D341Med (cell line): ENCODE measurements around the gene CEP78.
A peak's percentile ranks its signal among the peaks of the same experiment; 100 is the strongest.
"Not testable (repeated sequence)": the region's sequence is repeated elsewhere in the genome, so short reads cannot be mapped to it uniquely, and the experiment has no call there.

Experiments used
- DNase-seq: peaks from one replicate; pipeline ENCODE4 v3.0.0; 2012; ENCODE audit warnings: low spot score

The CEP78 gene

GRCh38 chr9:78236551-78236910 is 656 bp downstream of the CEP78 start:
- no peak for DNase-seq

- DNase-seq: no peak
Observed at GRCh38 chr9:78238046-78239038, 2.5 kb downstream of the CEP78 start.

GRCh38 chr9:78239506-78239905 is 3.6 kb downstream of the CEP78 start:
- peak; percentile 51 for DNase-seq

- DNase-seq: no peak
Observed at GRCh38 chr9:78242041-78242440, 6.2 kb downstream of the CEP78 start.

GRCh38 chr9:78243130-78243529 is 7.3 kb downstream of the CEP78 start:
- DNase-seq: no peak

- no peak for DNase-seq
Observed at GRCh38 chr9:78245401-78245800, 9.5 kb downstream of the CEP78 start.

- DNase-seq: no peak
Observed at GRCh38 chr9:78248635-78249034, 12.8 kb downstream of the CEP78 start.

GRCh38 chr9:78249542-78249941 is 13.7 kb downstream of the CEP78 start:
- no peak for DNase-seq

GRCh38 chr9:78252616-78253015 is 16.7 kb downstream of the CEP78 start:
- DNase-seq: no peak

GRCh38 chr9:78253285-78253684 is 17.4 kb downstream of the CEP78 start:
- no peak for DNase-seq

GRCh38 chr9:78261403-78262001 is 25.6 kb downstream of the CEP78 start:
- no peak for DNase-seq

GRCh38 chr9:78262655-78263054 is 26.8 kb downstream of the CEP78 start:
- no peak for DNase-seq

- no peak for DNase-seq
Observed at GRCh38 chr9:78267889-78268288, 32.0 kb downstream of the CEP78 start.

- no peak for DNase-seq
Observed at GRCh38 chr9:78269784-78270183, 33.9 kb downstream of the CEP78 start.

- DNase-seq: no peak
Observed at GRCh38 chr9:78272307-78272706, 36.4 kb downstream of the CEP78 start.

- DNase-seq: no peak
Observed at GRCh38 chr9:78273761-78274160, 37.9 kb downstream of the CEP78 start.

GRCh38 chr9:78278177-78278777 is 42.4 kb downstream of the CEP78 start:
- no peak for DNase-seq

- no peak for DNase-seq
Observed at GRCh38 chr9:78278801-78279200, 42.9 kb downstream of the CEP78 start.

GRCh38 chr9:78280982-78281668 is 45.2 kb downstream of the CEP78 start:
- DNase-seq: no peak

- DNase-seq: not testable (repeated sequence)
Observed at GRCh38 chr9:78284181-78284580, 48.3 kb downstream of the CEP78 start.

GRCh38 chr9:78286125-78286524 is 50.2 kb downstream of the CEP78 start:
- no peak for DNase-seq

GRCh38 chr9:78286946-78287388 is 51.1 kb downstream of the CEP78 start:
- no peak for DNase-seq
